HepG2 (cell line): ENCODE results near the gene ORC2. TPM values are rescaled to one million over a fixed set of nuclear protein-coding genes. Genes with fewer than 3 reads are reported as not detected.

Experiments used
- ARHGAP35 ChIP-seq: sonication (generic); formaldehyde crosslinking; IDR thresholded peaks from 2 replicates; pipeline ENCODE4 v1.9.0; 2022; ENCODE audit warnings: mild to moderate bottlenecking, inconsistent platforms, moderate library complexity, missing genetic modification reagents, borderline replicate concordance
- ATF6 ChIP-seq: sonication (generic); formaldehyde crosslinking; conservative IDR thresholded peaks from 2 replicates; pipeline ENCODE4 v1.4.0; 2020; ENCODE audit warnings: missing genetic modification reagents
- ELF1 ChIP-seq: sonication (generic); formaldehyde crosslinking; IDR thresholded peaks from 2 replicates; pipeline ENCODE4 v1.4.0; 2020; ENCODE audit warnings: missing genetic modification reagents
- HNRNPLL ChIP-seq: fragments of 200-400 bp; formaldehyde crosslinking; IDR thresholded peaks from 2 replicates; pipeline ENCODE4 v1.6.1; 2017; ENCODE audit warnings: mild to moderate bottlenecking, low read depth, low read length; ENCODE audit not compliant: poor library complexity, severe bottlenecking
- JARID2 ChIP-seq: sonication (generic); formaldehyde crosslinking; IDR thresholded peaks from 2 replicates; pipeline ENCODE4 v1.8.1; 2023; ENCODE audit warnings: missing genetic modification reagents, inconsistent platforms; ENCODE audit not compliant: insufficient replicate concordance
- NFAT5 ChIP-seq: sonication (generic); formaldehyde crosslinking; IDR thresholded peaks from 2 replicates; pipeline ENCODE4 v1.4.0; 2020; ENCODE audit warnings: missing genetic modification reagents
- NR2C2 ChIP-seq: sonication (generic); formaldehyde crosslinking; IDR thresholded peaks from 2 replicates; pipeline ENCODE4 v1.4.0; 2020; ENCODE audit warnings: missing genetic modification reagents, mild to moderate bottlenecking, moderate library complexity, borderline replicate concordance
- NRL ChIP-seq: sonication (generic); formaldehyde crosslinking; IDR thresholded peaks from 2 replicates; pipeline ENCODE4 v1.5.0; 2020; ENCODE audit warnings: missing genetic modification reagents, mild to moderate bottlenecking, moderate library complexity, borderline replicate concordance
- PHF8 ChIP-seq: sonication (generic); formaldehyde crosslinking; IDR thresholded peaks from 2 replicates; pipeline ENCODE4 v1.5.0; 2020; ENCODE audit warnings: missing genetic modification reagents
- REL ChIP-seq: sonication (generic); formaldehyde crosslinking; conservative IDR thresholded peaks from 2 replicates; pipeline ENCODE4 v1.8.0; 2022; ENCODE audit warnings: mild to moderate bottlenecking, missing genetic modification reagents, moderate library complexity
- RORA ChIP-seq: sonication (generic); formaldehyde crosslinking; IDR thresholded peaks from 2 replicates; pipeline ENCODE4 v1.5.0; 2020; ENCODE audit warnings: mild to moderate bottlenecking, missing genetic modification reagents, moderate library complexity
- SAFB2 ChIP-seq: sonication (generic); formaldehyde crosslinking; IDR thresholded peaks from 2 replicates; pipeline ENCODE4 v1.5.1; 2020; ENCODE audit warnings: missing genetic modification reagents, low read depth, mild to moderate bottlenecking, borderline replicate concordance
- SAP130 ChIP-seq: IDR thresholded peaks from 2 replicates; pipeline ENCODE4 v1.6.1; 2016; ENCODE audit warnings: low read depth
- SYNCRIP ChIP-seq: fragments of 200-400 bp; formaldehyde crosslinking; IDR thresholded peaks from 2 replicates; pipeline ENCODE4 v1.6.1; 2018; ENCODE audit warnings: mild to moderate bottlenecking, low read depth, low read length; ENCODE audit not compliant: insufficient read depth
- TEAD2 ChIP-seq: sonication (generic); formaldehyde crosslinking; IDR thresholded peaks from 2 replicates; pipeline ENCODE4 v1.9.0; 2021; ENCODE audit warnings: missing genetic modification reagents
- TGIF2 ChIP-seq: IDR thresholded peaks from 2 replicates; pipeline ENCODE4 v1.6.1; 2016; ENCODE audit warnings: control low read depth, missing compliant biosample characterization
- YEATS2 ChIP-seq: sonication (generic); formaldehyde crosslinking; IDR thresholded peaks from 2 replicates; pipeline ENCODE4 v1.4.0; 2020; ENCODE audit warnings: missing genetic modification reagents, borderline replicate concordance
- ZNF263 ChIP-seq: sonication (generic); formaldehyde crosslinking; IDR thresholded peaks from 2 replicates; pipeline ENCODE4 v1.4.0; 2020; ENCODE audit warnings: missing genetic modification reagents
- ZNF644 ChIP-seq: IDR thresholded peaks from 2 replicates; pipeline ENCODE4 v1.6.1; 2016; ENCODE audit warnings: low read depth
- ZNF652 ChIP-seq: IDR thresholded peaks from 2 replicates; pipeline ENCODE4 v1.6.1; 2016; ENCODE audit warnings: low read depth, borderline replicate concordance
- ZNF766 ChIP-seq: sonication (generic); formaldehyde crosslinking; IDR thresholded peaks from 2 replicates; pipeline ENCODE4 v1.5.0; 2020; ENCODE audit warnings: missing genetic modification reagents, borderline replicate concordance
- polyA plus RNA-seq, 8 experiments: library from polyadenylated mRNA; depleted of rRNA in 3 of 8; stranded (reverse) in 7 of 8; unstranded in 1 of 8; fragments of >200 nt; fragmentation: Illumina TruSeq in 4 of 8; extraction: Trizol in 4 of 8; gene quantifications; 2 replicates each; pipeline versions ENCODE4 v1.2.1 to v1.2.3, GENCODE V29; 2011 to 2016; ENCODE audit warnings: low read depth in 4 of 8, missing spikeins in 1 of 8, mixed read lengths in 1 of 8; ENCODE audit not compliant: insufficient read depth in 1 of 8
- total RNA-seq, 5 experiments: library from RNA; depleted of rRNA; stranded (reverse); fragments of >200 nt; fragmentation: Illumina TruSeq; extraction: Trizol; gene quantifications; 2 replicates each; pipeline ENCODE4 v1.2.3, GENCODE V29; 2016; ENCODE audit warnings: low read depth in 1 of 5
- TF ChIP-seq, protein P1 (sequence below): sonication (generic); formaldehyde crosslinking; conservative IDR thresholded peaks from 2 replicates; pipeline ENCODE4 v1.4.0; 2020; ENCODE audit warnings: missing genetic modification reagents

ORC2 gene
- total and polyA plus RNA-seq, 2 of the 13 experiments (the other 11 are each of a cell fraction or from before 2014, with no cell fraction given) = 19.3 to 73.5 TPM

GRCh38 chr2:200963124-200963917, at the start of gene ORC2 (continued):
- 0 out of 2 replicates have a peak, but pooled peaks have one; percentile 46 for TF ChIP-seq TEAD2
- peak; percentile 43; the same call in 1 of the 2 replicates for TF ChIP-seq ATF6 (CRISPR knock-in tag)
- peak; percentile 100 for TF ChIP-seq ZNF644 (CRISPR knock-in tag)
- peak; percentile 97 for TF ChIP-seq NR2C2 (CRISPR knock-in tag)
- peak; percentile 73; the same call in 1 of the 2 replicates for TF ChIP-seq NRL (CRISPR knock-in tag)
- TF ChIP-seq HNRNPLL = peak; percentile 83
- TF ChIP-seq YEATS2 (CRISPR knock-in tag) = peak; percentile 88
- TF ChIP-seq ARHGAP35 (CRISPR knock-in tag) = peak; percentile 93
- TF ChIP-seq, protein P1, sequence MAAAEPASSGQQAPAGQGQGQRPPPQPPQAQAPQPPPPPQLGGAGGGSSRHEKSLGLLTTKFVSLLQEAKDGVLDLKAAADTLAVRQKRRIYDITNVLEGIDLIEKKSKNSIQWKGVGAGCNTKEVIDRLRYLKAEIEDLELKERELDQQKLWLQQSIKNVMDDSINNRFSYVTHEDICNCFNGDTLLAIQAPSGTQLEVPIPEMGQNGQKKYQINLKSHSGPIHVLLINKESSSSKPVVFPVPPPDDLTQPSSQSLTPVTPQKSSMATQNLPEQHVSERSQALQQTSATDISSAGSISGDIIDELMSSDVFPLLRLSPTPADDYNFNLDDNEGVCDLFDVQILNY (CRISPR knock-in tag) = peak; percentile 96
- no peak for TF ChIP-seq SYNCRIP
- peak; percentile 87 for TF ChIP-seq ELF1 (CRISPR knock-in tag)
- peak; percentile 56 for TF ChIP-seq TGIF2 (CRISPR knock-in tag)
- peak; percentile 98 for TF ChIP-seq PHF8 (CRISPR knock-in tag)
- no peak for TF ChIP-seq RORA (CRISPR knock-in tag)
- no peak for TF ChIP-seq REL (CRISPR knock-in tag)
- TF ChIP-seq ZNF766 (CRISPR knock-in tag) = peak; percentile 87
- peak; percentile 86 for TF ChIP-seq NFAT5 (CRISPR knock-in tag)
- TF ChIP-seq SAFB2 (CRISPR knock-in tag) = peak; percentile 94
- TF ChIP-seq SAP130 (CRISPR knock-in tag) = peak; percentile 95
- peak; percentile 59 for TF ChIP-seq ZNF263
- TF ChIP-seq JARID2 (CRISPR knock-in tag) = no peak
- 0 out of 2 replicates have a peak, but pooled peaks have one; percentile 5 for TF ChIP-seq ZNF652 (CRISPR knock-in tag)
